Prostate gland (tissue), 2 donors: ENCODE results near the gene ST6GALNAC4. TPM values are rescaled to one million over a fixed set of nuclear protein-coding genes. Genes with fewer than 3 reads are reported as not detected.

ENCODE experiments used
- DNase-seq: peaks from one replicate; pipeline ENCODE4 v3.0.0-alpha.2; 2019; ENCODE audit warnings: low spot score
- H3K27ac ChIP-seq, 2 donors: fragments of 200-600 bp; sonication (generic); 2 replicates each; pipeline ENCODE4 v1.5.1; 2017 to 2019
- H3K27me3 ChIP-seq: fragments of 200-600 bp; sonication (generic); replicated peaks from 2 replicates; pipeline ENCODE4 v1.5.1; 2019; ENCODE audit not compliant: insufficient read depth
- H3K36me3 ChIP-seq, 2 donors: fragments of 200-600 bp; sonication (generic); 1 replicate in 1 of 2; 2 replicates in 1 of 2; pipeline versions ENCODE4 v1.5.1 to v1.8.1; 2017 to 2019
- H3K4me1 ChIP-seq: fragments of 200-600 bp; sonication (generic); replicated peaks from 2 replicates; pipeline ENCODE4 v1.5.1; 2019
- H3K4me3 ChIP-seq, 2 donors: fragments of 200-600 bp; sonication (generic); 2 replicates each; pipeline ENCODE4 v1.5.1; 2017 to 2019
- H3K9me3 ChIP-seq: fragments of 200-600 bp; sonication (generic); 2 replicates; pipeline ENCODE4 v1.5.1; 2017
- POLR2A ChIP-seq: fragments of 450-650 bp; IDR thresholded peaks from one replicate; pipeline ENCODE4 v1.6.1; 2016; ENCODE audit warnings: antibody characterized with exemption, mild to moderate bottlenecking
- POLR2AphosphoS5 ChIP-seq: sonication (generic); formaldehyde crosslinking; IDR thresholded peaks from one replicate; pipeline ENCODE4 v1.6.1; 2017; ENCODE audit warnings: antibody characterized with exemption
- WGBS: methylation state at CpG from one replicate; pipeline ENCODE4 v1.1.5; 2018; 5-methylcytosine and 5-hydroxymethylcytosine counted together
- intact Hi-C: fragments of 100-400 bp; cut with DNase I; formaldehyde crosslinking; loops from one replicate; pipeline ENCODE4 v1.14.2; 2022
- total RNA-seq, 2 donors: library from RNA; depleted of rRNA; stranded (reverse); fragments of >200 nt; gene quantifications; one replicate each; pipeline ENCODE4 v1.1.0, GENCODE V29; 2016
- TF ChIP-seq, protein P1 (sequence below), 4 experiments: fragments of 200-600 bp in 2 of 4; fragments of 450-650 bp in 2 of 4; sonication (generic) in 2 of 4; IDR thresholded peaks; 1 replicate in 3 of 4; 2 replicates in 1 of 4; pipeline ENCODE4 v1.5.1; 2016 to 2019; ENCODE audit warnings: antibody characterized with exemption in 4 of 4, mild to moderate bottlenecking in 2 of 4, moderate library complexity in 2 of 4

The ST6GALNAC4 gene
- total RNA-seq, 2 donors from 2014 or later, result 21.8 to 47.0 TPM

DNA sequence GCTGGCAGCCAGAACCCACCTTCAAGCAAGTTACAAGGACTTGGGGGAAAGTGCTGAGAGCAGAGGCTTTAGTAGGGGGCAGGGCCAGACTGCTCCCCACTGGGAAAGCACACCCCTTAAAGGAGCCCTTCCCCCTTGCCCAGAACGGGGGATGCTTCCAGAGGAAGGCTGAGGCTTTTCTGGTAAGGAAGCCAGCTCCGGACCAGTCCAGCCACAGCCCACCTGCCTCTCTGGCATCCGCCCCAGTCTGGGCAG lies 25.0 kb upstream of the ST6GALNAC4 start:
- intact Hi-C loops, result loop anchor here (5.0 kb wide), 2 partner anchors 40 to 180 kb away; partner anchors contain the start of gene EEIG1
- peaks cover 3% of the 10 kb centered on the region for H3K4me1 ChIP-seq
- no peaks in the 10 kb centered on the region for H3K27me3 ChIP-seq
- no peak for DNase-seq
- H3K9me3 ChIP-seq, result no peaks in the 10 kb centered on the region
- H3K36me3 ChIP-seq, result peaks cover 8 to 20% of the 10 kb centered on the region in 2 donors
- H3K4me3 ChIP-seq, result no peak overlapping the region
- no peak overlapping the region for H3K27ac ChIP-seq
- TF ChIP-seq, protein P1, sequence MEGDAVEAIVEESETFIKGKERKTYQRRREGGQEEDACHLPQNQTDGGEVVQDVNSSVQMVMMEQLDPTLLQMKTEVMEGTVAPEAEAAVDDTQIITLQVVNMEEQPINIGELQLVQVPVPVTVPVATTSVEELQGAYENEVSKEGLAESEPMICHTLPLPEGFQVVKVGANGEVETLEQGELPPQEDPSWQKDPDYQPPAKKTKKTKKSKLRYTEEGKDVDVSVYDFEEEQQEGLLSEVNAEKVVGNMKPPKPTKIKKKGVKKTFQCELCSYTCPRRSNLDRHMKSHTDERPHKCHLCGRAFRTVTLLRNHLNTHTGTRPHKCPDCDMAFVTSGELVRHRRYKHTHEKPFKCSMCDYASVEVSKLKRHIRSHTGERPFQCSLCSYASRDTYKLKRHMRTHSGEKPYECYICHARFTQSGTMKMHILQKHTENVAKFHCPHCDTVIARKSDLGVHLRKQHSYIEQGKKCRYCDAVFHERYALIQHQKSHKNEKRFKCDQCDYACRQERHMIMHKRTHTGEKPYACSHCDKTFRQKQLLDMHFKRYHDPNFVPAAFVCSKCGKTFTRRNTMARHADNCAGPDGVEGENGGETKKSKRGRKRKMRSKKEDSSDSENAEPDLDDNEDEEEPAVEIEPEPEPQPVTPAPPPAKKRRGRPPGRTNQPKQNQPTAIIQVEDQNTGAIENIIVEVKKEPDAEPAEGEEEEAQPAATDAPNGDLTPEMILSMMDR (IDR thresholded peaks at IDR 0.05), result no peak
- TF ChIP-seq POLR2AphosphoS5 (no peak), POLR2A (no peak)
- 50% methylated on average over 3 of the region's 3 CpGs for WGBS

DNA sequence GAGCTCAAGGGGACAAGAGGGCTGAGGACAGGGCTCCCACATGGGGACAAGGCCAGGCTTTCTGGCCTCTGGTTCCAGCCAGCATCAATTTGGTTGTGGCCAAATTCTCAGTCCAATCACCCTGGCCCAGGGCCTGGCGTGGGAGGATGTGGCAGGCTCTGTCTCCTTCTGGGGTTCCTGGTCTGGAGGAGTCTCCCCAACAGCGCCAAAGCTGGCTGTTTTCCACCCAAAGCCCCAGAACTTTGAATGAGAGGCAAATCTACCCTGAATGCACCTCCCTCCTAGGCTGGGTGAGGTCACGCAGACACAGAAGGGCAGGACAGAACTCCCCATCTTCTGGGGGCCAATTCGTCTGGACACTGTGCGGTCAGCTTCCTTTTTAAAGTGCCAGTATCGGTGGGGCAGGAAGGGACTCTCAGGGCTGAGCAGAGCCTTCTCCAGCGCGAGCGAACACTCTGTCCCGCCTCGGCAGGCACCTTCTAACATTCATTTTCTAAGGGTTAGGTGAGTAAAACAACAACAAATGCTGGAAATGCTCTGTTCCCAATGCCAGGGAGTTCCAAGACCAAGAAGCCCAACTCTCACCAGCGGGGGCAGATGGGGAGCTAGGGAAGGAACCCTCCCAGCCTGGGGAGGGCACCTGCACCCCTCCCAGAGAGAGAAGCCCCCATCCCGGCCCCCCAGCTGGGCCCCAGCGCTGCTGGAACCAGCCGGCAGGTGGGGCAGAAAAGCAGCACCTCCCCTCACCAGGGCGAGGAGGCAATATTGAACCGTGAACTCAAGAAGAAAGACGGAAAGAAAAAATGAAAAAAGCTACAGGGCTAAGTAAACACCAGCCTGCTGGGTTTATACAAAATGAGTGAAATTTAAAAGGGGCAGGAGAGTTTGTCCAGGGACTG lies 24.5 kb upstream of the ST6GALNAC4 start:
- H3K27ac ChIP-seq, result no peak overlapping the region
- no peak for DNase-seq
- no peaks in the 10 kb centered on the region for H3K9me3 ChIP-seq
- whole genome bisulfite sequencing, result 61% methylated on average over 18 of the region's 18 CpGs
- H3K36me3 ChIP-seq, result peaks cover 8 to 20% of the 10 kb centered on the region in 2 donors
- intact Hi-C loops, result loop anchor here (5.0 kb wide), 2 partner anchors 41 to 181 kb away; partner anchors contain the start of gene EEIG1
- H3K27me3 ChIP-seq, result no peaks in the 10 kb centered on the region
- no peak overlapping the region for H3K4me3 ChIP-seq
- TF ChIP-seq POLR2AphosphoS5 (no peak), POLR2A (no peak)
- TF ChIP-seq, protein P1 (IDR thresholded peaks at IDR 0.05), result no peak
- H3K4me1 ChIP-seq, result peaks cover 8% of the 10 kb centered on the region

DNA sequence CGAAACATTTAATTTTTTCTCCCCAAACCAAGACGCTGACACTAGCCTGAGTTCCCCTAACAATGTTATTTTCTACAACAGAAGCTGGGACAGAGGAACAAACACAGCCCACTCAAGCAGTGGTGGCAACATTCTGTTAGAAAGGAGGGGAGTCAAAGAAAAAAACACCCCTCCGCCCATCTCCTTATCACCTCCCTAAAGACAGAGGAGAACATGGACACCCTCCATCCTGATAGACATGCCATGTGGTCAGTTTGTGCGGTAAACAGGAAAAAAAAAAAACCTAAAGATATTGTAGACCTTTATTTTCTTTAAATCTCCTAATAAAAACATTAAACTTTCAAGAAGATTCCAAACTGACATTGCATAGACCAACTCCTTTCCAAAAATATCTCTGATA lies 23.8 kb upstream of the ST6GALNAC4 start:
- no peaks in the 10 kb centered on the region for H3K9me3 ChIP-seq
- no peak overlapping the region for H3K27ac ChIP-seq
- H3K27me3 ChIP-seq, result no peaks in the 10 kb centered on the region
- DNase-seq, result no peak
- peaks cover 8 to 18% of the 10 kb centered on the region in 2 donors for H3K36me3 ChIP-seq
- TF ChIP-seq POLR2AphosphoS5, result no peak
- TF ChIP-seq POLR2A, result no peak
- TF ChIP-seq, protein P1 (IDR thresholded peaks at IDR 0.05), result no peak
- peaks cover 9% of the 10 kb centered on the region for H3K4me1 ChIP-seq
- intact Hi-C loops, result loop anchor here (5.0 kb wide), 2 partner anchors 42 to 182 kb away; partner anchors contain the start of gene EEIG1
- no peak overlapping the region for H3K4me3 ChIP-seq
- 85% methylated on average over 4 of the region's 4 CpGs for WGBS

DNA sequence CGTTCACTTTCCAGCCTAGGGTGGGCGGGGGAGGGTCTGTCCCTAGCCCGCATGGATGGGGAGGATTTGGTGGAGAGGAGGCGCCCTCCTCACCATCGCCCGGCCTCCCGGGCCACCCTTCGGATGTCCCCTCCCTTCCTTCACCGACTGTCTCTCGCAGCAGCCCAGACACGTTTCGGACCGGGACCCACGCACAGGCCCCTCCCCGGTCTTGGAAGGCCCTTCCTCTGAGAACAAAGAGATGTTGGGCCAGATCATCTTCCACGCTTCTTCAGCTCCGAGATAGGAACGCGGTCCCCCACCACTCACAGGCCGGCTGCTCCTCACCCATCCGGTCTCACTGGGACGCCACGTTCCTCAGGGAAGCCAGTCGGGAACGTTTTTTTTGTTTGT lies 21.5 kb upstream of the ST6GALNAC4 start:
- intact Hi-C loops, result no loop called here
- H3K27ac ChIP-seq, result peak overlapping the region; percentile 36 to 47
- peaks cover 0 to 9% of the 10 kb centered on the region in 2 donors for H3K36me3 ChIP-seq
- DNase-seq, result no peak
- WGBS, result 11% methylated on average over 25 of the region's 25 CpGs
- no peaks in the 10 kb centered on the region for H3K9me3 ChIP-seq
- peak overlapping the region; percentile 50 to 66 for H3K4me3 ChIP-seq
- H3K27me3 ChIP-seq, result no peaks in the 10 kb centered on the region
- TF ChIP-seq POLR2A, result no peak
- TF ChIP-seq POLR2AphosphoS5, result no peak
- TF ChIP-seq, protein P1 (IDR thresholded peaks at IDR 0.05), result no peak
- H3K4me1 ChIP-seq, result peaks cover 9% of the 10 kb centered on the region
